Ishikawa (cell line): ENCODE data around the gene ADAM19.

Experiments
- MAX ChIP-seq: IDR thresholded peaks from 2 replicates; pipeline ENCODE4 v1.6.1; 2012
- RAD21 ChIP-seq: IDR thresholded peaks from 2 replicates; pipeline ENCODE4 v1.6.1; 2012; ENCODE audit warnings: low read depth

- no peak for TF ChIP-seq MAX
- no peak for TF ChIP-seq RAD21
Measured at GRCh38 chr5:157445745-157446411, 129.7 kb downstream of the ADAM19 start.
